ENCODE measurements around the gene DPCD.

DNA sequence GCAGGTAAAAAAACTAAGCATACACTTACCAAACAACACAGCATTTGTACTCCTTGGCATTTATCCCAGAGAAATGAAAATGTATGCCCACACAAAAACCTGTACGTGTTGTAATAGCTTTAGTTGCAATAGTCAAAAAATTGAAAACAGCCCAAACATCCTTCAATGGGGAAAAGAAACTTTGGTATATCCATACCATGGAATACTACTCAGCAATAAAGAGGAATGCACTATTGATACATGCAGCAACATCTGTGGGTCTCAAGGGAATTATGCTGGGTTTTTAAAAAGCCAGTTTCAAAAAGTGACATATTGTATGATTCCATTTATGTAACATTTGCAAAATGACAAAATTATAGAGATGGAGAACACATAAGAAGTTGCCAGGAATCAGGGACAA, 35.4 kb downstream of the DPCD start:
- TF ChIP-seq FOS (IDR thresholded peaks at IDR 0.05; ENCODE audit: borderline replicate concordance, insufficient read depth, low read length) (no peak), POLR2AphosphoS5 (IDR thresholded peaks at IDR 0.05; ENCODE audit: insufficient read depth, low read depth, low read length) (no peak)
- TF ChIP-seq, protein P1, sequence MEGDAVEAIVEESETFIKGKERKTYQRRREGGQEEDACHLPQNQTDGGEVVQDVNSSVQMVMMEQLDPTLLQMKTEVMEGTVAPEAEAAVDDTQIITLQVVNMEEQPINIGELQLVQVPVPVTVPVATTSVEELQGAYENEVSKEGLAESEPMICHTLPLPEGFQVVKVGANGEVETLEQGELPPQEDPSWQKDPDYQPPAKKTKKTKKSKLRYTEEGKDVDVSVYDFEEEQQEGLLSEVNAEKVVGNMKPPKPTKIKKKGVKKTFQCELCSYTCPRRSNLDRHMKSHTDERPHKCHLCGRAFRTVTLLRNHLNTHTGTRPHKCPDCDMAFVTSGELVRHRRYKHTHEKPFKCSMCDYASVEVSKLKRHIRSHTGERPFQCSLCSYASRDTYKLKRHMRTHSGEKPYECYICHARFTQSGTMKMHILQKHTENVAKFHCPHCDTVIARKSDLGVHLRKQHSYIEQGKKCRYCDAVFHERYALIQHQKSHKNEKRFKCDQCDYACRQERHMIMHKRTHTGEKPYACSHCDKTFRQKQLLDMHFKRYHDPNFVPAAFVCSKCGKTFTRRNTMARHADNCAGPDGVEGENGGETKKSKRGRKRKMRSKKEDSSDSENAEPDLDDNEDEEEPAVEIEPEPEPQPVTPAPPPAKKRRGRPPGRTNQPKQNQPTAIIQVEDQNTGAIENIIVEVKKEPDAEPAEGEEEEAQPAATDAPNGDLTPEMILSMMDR (IDR thresholded peaks at IDR 0.05; ENCODE audit: extremely low read depth in 1 of 2, insufficient read depth in 1 of 2, low read depth in 1 of 2, low read length in 2 of 2), result no peak

All from endothelial cell of umbilical vein (primary cell).